ENCODE data around the gene PRR15L.
"Not testable (repeated sequence)": the region's sequence is repeated elsewhere in the genome, so short reads cannot be mapped to it uniquely, and the experiment has no call there.

Gene PRR15L

GRCh38 chr17:47988445-47988844, 30.8 kb upstream of the PRR15L start:
- DNase-seq (ENCODE audit: low read depth in 2 of 2), result not testable (repeated sequence)

- no peak for DNase-seq (ENCODE audit: low read depth in 2 of 2)
Measured at GRCh38 chr17:47987240-47987835, 29.7 kb upstream of the PRR15L start.

GRCh38 chr17:47986520-47986919, 28.8 kb upstream of the PRR15L start:
- DNase-seq (ENCODE audit: low read depth in 2 of 2), result no peak

GRCh38 chr17:47983492-47984223, 26.0 kb upstream of the PRR15L start:
- no peak for DNase-seq (ENCODE audit: low read depth in 2 of 2)

GRCh38 chr17:47982645-47983390, 25.1 kb upstream of the PRR15L start:
- DNase-seq (ENCODE audit: low read depth in 2 of 2), result no peak

GRCh38 chr17:47982091-47982617, 24.5 kb upstream of the PRR15L start:
- DNase-seq (ENCODE audit: low read depth in 2 of 2), result no peak

- no peak for DNase-seq (ENCODE audit: low read depth in 2 of 2)
Measured at GRCh38 chr17:47981462-47981861, 23.8 kb upstream of the PRR15L start.

GRCh38 chr17:47980541-47980940, 22.9 kb upstream of the PRR15L start:
- DNase-seq (ENCODE audit: low read depth in 2 of 2), result no peak

GRCh38 chr17:47978324-47978723, 20.6 kb upstream of the PRR15L start:
- DNase-seq (ENCODE audit: low read depth in 2 of 2), result peak in 1 of 2 experiments; percentile 18

- DNase-seq (ENCODE audit: low read depth in 2 of 2), result no peak
Measured at GRCh38 chr17:47975823-47976205, 18.1 kb upstream of the PRR15L start.

GRCh38 chr17:47975189-47975822, 17.6 kb upstream of the PRR15L start:
- DNase-seq (ENCODE audit: low read depth in 2 of 2), result no peak

GRCh38 chr17:47973541-47973940, 15.9 kb upstream of the PRR15L start:
- DNase-seq (ENCODE audit: low read depth in 2 of 2), result no peak

GRCh38 chr17:47970725-47971499, 13.2 kb upstream of the PRR15L start, which contains the start of gene CDK5RAP3:
TSS of gene CDK5RAP3 (plus strand) at chr17:47971113. CDS start at chr17:47971147, 34 bp downstream.
- peak; percentile 98 to 99 for DNase-seq (ENCODE audit: low read depth in 2 of 2)

- no peak for DNase-seq (ENCODE audit: low read depth in 2 of 2)
Measured at GRCh38 chr17:47969930-47970724, 12.4 kb upstream of the PRR15L start.

- DNase-seq (ENCODE audit: low read depth in 2 of 2), result no peak
Measured at GRCh38 chr17:47968836-47969235, 11.2 kb upstream of the PRR15L start.

- peak; percentile 60 to 66 for DNase-seq (ENCODE audit: low read depth in 2 of 2)
Measured at GRCh38 chr17:47967607-47968252, 10.0 kb upstream of the PRR15L start.

GRCh38 chr17:47966079-47966519, 8.4 kb upstream of the PRR15L start:
- DNase-seq (ENCODE audit: low read depth in 2 of 2), result no peak

GRCh38 chr17:47964856-47965255, 7.2 kb upstream of the PRR15L start:
- no peak for DNase-seq (ENCODE audit: low read depth in 2 of 2)

- DNase-seq (ENCODE audit: low read depth in 2 of 2), result no peak
Measured at GRCh38 chr17:47962901-47963300, 5.2 kb upstream of the PRR15L start.

GRCh38 chr17:47961406-47961805, 3.7 kb upstream of the PRR15L start:
- DNase-seq (ENCODE audit: low read depth in 2 of 2), result no peak
